ENCODE measurements around the gene MAP4K4. TPM values are rescaled to one million over a fixed set of nuclear protein-coding genes. Genes with fewer than 3 reads are reported as not detected.

The MAP4K4 gene
- total and polyA plus RNA-seq, 2 donors from 2014 or later = 8.4 to 62.8 TPM

DNA sequence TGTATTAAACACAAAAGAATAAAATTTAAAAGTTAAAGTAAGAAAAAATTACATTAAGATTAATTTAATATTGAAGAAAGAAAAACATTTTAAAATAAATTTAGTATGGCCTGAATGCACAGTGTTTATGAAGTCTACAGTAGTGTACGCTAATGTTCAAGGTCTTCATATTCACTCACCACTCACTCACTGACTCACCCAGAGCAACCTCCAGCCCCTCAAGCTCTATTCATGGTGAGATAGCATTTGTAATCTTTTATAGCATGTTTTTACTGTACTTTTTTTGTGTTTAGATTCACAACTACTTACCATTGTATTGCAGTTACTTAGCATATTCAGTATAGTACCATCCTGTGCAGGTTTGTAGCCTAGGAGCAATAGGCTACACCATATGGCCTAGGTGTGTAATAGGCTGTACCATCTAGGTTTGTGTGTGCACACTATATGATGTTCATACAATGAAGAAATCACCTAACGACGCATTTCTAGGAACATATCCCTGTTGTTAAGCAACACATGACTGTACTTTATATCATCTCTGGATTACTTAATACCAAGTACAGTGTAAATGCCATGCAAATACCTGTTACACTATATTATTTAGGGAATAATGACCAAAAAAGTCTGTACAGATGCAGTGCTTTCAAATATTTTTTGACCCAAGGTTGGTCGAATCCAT is 150.3 kb downstream of the MAP4K4 start:
- Histone ChIP-seq H3K36me3 (ENCODE audit: control insufficient read depth in 2 of 3, insufficient read depth in 3 of 3, low read length in 3 of 3) (peaks cover 10 to 18% (median 10%) of the 10 kb centered on the region in 3 donors), H3K9ac (ENCODE audit: low read length in 3 of 3) (no peak overlapping the region), H3K27me3 (ENCODE audit: control insufficient read depth, insufficient read depth, low read length) (no peaks in the 10 kb centered on the region), H3K27ac (ENCODE audit: low read depth in 2 of 2, low read length in 2 of 2) (no peak overlapping the region), H3K4me1 (ENCODE audit: control insufficient read depth in 2 of 3, insufficient read depth in 2 of 3, low read depth in 1 of 3, low read length in 3 of 3) (no peaks in the 10 kb centered on the region), H3K4me3 (ENCODE audit: low read length in 3 of 3) (no peak overlapping the region), H3K9me3 (ENCODE audit: control insufficient read depth in 2 of 3, insufficient read depth in 1 of 3, low read length in 3 of 3) (no peaks in the 10 kb centered on the region)
- DNase-seq (no peak), FAIRE-seq (no peak)
- intact Hi-C loops (cut with DNase I) = no loop called here
- no peak for TF ChIP-seq CTCF (IDR thresholded peaks at IDR 0.05; ENCODE audit: borderline replicate concordance, extremely low read depth, insufficient read depth)

- Histone ChIP-seq H3K36me3 (ENCODE audit: control insufficient read depth in 2 of 3, insufficient read depth in 3 of 3, low read length in 3 of 3) (peaks cover 7 to 18% (median 10%) of the 10 kb centered on the region in 3 donors), H3K4me3 (ENCODE audit: low read length in 3 of 3) (no peak overlapping the region), H3K27ac (ENCODE audit: low read depth in 2 of 2, low read length in 2 of 2) (no peak overlapping the region), H3K9me3 (ENCODE audit: control insufficient read depth in 2 of 3, insufficient read depth in 1 of 3, low read length in 3 of 3) (no peaks in the 10 kb centered on the region), H3K4me1 (ENCODE audit: control insufficient read depth in 2 of 3, insufficient read depth in 2 of 3, low read depth in 1 of 3, low read length in 3 of 3) (no peaks in the 10 kb centered on the region), H3K9ac (ENCODE audit: low read length in 3 of 3) (no peak overlapping the region), H3K27me3 (ENCODE audit: control insufficient read depth, insufficient read depth, low read length) (no peaks in the 10 kb centered on the region)
- TF ChIP-seq CTCF (IDR thresholded peaks at IDR 0.05; ENCODE audit: borderline replicate concordance, extremely low read depth, insufficient read depth) = no peak
- DNase-seq (no peak), FAIRE-seq (no peak)
- intact Hi-C loops (cut with DNase I) = no loop called here
These were observed 151.4 kb downstream of the MAP4K4 start for GRCh38 chr2:101848769-101849410.

DNA sequence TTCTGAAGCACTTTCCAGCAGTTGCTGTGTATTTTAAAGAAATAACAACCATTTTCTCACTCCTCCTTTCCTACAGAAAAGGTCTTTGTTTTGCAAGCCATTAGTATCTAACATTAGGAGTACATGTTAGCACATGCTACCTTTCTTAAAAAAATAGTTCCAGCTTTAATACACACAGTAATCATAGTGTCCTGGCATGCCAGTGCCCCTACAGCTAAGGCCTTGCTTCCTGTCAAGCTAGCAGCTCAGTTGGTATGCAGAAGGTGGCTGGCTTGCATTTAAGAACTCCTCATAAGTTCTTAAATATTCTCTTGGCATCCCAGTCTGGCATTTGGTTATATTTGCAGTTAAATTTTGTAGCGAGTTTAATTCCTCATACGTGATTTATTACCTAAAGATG is 152.9 kb downstream of the MAP4K4 start:
- DNase-seq (no peak), FAIRE-seq (no peak)
- Histone ChIP-seq H3K9ac (ENCODE audit: low read length in 3 of 3) (no peak overlapping the region), H3K4me1 (ENCODE audit: control insufficient read depth in 2 of 3, insufficient read depth in 2 of 3, low read depth in 1 of 3, low read length in 3 of 3) (no peaks in the 10 kb centered on the region), H3K9me3 (ENCODE audit: control insufficient read depth in 2 of 3, insufficient read depth in 1 of 3, low read length in 3 of 3) (no peaks in the 10 kb centered on the region), H3K27ac (ENCODE audit: low read depth in 2 of 2, low read length in 2 of 2) (no peak overlapping the region), H3K36me3 (ENCODE audit: control insufficient read depth in 2 of 3, insufficient read depth in 3 of 3, low read length in 3 of 3) (peaks cover 5 to 6% (median 5%) of the 10 kb centered on the region in 3 donors), H3K4me3 (ENCODE audit: low read length in 3 of 3) (no peak overlapping the region), H3K27me3 (ENCODE audit: control insufficient read depth, insufficient read depth, low read length) (no peaks in the 10 kb centered on the region)
- intact Hi-C loops (cut with DNase I) = no loop called here
- TF ChIP-seq CTCF (IDR thresholded peaks at IDR 0.05; ENCODE audit: borderline replicate concordance, extremely low read depth, insufficient read depth) = no peak

Data from kidney (tissue), 14 donors.